GM10847 (cell line): ENCODE measurements around the gene CD300H.

Source experiments
- POLR2A ChIP-seq: IDR thresholded peaks from 2 replicates; pipeline ENCODE4 v1.6.1; 2011; ENCODE audit not compliant: insufficient read length; ENCODE audit errors: extremely low read depth

Gene CD300H

DNA sequence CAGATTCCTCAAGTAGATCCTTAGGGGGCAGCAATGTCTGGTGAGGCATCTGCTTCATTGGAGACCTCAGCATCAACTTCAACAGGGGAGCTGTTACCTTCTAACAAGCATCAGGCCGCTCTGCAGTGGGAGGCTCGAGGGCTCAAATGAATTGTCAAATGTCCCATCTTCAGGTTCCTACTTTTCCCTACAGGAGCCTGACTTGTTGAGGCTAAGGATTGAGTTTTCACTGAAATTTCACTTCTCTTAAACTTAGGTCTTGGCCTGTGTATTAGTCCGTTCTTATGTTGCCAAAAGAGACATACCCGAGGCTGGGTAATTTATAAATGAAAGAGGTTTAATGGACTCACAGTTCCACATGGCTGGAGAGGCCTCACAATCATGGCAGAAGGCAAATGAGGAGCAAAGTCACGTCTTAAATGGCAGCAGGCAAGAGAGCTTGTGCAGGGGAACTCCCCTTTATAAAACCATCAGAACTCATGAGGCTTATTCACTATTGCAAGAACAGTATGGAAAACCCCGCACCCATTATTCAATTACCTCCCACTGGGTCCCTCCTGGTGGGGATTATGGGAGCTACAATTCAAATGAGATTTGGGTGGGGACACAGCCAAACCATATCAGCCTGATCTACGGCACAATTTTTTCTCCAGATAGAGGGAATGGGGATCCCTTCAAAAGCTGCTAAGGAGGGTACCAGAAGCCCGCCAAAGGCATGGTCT, 29.9 kb upstream of the CD300H start:
- TF ChIP-seq POLR2A: no peak

DNA sequence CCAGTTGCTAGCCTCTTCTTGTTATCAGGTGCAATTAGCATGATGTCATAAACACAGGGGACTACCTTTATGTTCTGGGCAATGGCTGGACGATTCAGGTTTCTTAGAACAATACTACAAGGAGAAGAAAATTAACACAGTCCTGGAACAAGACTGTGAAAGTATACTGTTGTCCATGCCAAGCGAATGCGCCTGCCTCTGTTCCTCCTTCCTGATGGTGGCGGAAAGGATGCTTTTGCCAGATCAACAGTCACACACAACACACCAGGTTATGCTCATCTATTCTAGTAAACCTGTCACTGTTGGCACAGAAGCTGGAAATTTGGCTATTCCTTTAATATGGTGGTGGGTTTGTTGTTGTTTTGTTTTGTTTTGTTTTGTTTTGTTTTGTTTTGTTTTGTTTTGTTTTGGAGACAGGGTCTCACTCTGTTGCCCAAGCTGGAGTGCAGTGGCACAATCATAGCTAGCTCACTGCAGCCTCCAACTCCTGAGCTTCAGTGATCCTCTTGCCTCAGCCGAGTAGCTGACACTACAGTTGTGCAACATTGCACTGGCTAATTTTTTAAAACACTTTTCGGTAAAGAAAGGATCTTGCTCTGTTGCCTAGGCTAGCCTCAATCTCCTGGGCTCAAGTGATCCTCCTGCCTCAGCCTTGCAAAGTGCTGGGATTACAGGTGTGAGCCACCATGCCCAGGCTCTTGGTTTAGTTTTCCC, 27.9 kb upstream of the CD300H start:
- TF ChIP-seq POLR2A: no peak

DNA sequence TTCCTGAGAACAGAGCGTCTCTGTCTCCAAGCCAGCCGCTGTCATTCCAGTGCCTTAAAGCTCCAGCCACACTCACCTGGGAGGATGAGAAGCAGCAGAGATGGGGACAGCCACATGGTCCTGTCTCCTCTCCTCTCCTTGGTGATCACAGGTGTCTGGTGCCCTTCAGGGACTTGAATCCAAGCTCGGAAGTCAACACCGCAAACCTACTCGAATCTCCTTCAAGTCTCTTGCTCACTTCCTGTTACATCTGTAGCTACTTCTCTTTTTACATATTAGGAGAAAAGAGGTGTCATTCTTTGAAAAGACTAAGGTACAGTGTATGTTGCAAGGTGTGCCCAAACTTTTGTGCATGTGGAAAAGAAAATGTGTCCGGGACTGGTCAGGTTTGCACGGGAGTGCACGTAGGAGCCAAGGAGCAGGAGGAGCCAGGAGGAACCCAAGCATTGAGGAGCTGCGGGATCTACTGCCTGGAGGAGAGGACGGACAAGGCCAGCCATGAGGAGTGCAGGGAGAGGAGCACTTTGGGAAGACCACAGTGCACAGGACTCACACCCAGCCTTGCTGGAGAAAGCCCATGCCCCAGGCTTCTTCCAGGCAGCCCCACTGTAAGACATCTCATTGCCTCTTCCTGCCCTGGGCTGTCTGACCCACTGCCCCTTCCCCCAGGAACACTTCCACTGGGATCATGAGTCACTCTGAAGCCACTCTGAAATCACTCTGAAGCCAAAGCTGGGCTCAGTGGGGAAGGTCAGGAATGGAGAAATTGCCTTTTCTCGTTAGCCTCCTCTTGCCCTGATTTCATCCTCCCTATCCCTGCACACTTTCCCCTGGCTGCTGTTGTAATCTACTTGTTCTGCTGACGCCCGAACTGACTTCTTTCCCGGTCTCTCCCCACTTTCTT, 25.0 kb upstream of the CD300H start, which contains the start of gene CD300LD:
CD300LD (minus strand) TSS at position 197 of the 904 bp plus-strand sequence; CDS start at position 116, 81 bp downstream.
- no peak for TF ChIP-seq POLR2A

DNA sequence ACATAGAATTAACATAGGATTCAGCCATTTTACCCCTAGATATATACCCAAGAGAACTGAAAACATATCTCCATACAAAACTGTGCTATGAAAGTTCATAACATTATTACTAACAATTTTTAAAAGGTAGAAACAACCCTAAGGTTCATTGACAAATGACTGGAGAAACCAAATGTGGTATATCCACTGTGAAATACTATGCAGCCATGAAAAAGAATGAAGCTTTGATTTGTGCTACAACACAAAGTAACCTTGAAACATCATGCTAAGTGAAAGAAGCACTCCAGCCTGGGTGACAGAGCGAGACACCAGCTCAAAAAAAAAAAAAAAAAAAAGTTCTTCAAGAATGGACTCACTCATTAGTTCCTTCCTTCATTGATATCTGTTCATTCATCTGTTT, 24.2 kb upstream of the CD300H start:
- no peak for TF ChIP-seq POLR2A

DNA sequence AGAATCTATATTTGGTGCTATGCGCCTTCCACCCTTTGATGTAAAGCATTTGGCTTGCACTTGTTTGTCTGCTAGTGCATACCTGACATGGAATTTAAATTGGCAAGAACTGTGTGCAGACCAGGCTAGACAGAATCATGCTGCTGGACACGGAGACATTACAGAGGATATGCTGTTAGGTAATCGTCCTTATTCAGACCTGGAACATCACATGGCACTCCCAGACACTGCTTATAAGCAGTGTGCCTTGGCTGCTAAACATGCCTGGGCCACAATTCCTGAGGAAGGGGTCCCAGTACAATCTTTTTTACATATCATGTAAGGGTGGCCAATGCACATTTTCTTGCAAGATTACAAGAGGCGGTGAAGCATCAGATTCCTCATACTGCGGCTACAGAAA, 18.4 kb upstream of the CD300H start:
- no peak for TF ChIP-seq POLR2A

DNA sequence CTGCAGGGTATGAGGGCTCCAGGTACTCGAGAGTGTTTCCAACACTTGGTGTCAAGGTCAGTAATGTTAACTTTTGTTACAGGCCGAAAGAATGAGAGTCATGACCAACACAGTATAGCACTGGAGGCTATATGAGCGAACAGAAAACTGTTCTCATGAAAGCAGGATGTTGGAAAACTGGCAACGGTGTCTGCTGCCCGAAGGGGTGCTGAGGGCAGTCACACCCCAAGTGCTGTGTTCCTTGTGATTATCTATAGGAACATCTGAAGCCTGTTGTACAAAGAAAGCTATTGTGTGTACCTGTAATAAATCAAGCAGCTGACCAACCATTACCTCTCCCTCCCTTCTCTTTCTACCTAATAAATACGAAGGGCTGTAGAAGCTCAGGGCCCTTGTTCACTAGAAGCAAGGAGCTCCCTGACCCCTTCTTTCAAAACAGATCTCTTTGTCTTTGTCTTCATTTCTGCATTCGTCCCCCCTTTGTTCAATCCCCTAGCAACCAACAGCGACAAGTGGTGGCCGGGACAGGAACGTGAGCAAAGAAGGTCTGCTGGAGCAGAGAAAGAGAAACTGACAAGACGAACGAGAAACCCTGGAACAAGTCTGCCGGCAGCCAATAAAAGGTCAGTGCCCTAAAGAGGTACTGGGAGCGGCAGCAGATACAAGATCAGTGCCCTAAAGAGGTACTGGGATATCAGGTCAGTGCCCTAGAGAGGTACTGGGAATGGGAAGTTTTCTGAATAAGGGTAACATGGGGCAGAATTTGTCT, 17.2 kb upstream of the CD300H start:
- no peak for TF ChIP-seq POLR2A

DNA sequence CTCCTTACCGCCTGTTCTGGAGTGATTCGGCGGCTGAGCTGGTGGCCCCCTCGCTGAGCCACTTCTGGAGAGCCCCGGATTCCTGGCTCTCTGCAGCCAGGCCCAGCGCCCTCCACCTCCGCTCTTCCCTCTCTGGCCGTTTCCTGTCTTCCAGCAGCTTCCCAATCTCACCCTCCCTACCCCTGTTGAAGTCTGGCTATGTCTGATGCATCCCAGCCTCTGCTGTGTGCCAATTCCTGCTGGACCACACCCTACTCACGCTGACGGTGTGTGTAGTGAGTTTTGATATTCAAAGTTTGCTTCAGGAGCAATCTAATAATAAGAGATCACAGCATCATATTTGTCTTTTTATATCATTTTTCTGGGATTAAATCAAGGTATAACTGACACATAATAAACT, 15.3 kb upstream of the CD300H start:
- no peak for TF ChIP-seq POLR2A

DNA sequence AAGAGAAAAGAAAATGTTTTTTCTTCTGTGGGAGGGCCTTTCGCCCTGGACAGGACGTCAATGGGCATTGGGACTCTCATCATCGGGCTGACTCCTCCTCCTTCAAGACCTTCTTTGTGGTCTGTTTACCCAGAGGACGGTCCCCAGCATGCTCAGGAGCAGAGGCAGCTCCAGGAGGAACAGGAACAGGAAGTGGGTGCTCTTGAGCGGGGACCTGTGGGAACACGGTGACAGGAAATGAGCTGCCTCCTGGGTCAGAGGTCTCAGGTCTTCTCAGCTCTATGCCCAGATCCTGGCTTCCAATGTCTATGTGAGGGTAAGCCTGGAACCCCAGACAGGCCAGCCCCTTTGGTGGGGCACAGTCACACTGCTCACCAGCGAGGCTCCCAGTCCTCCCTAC, 12.6 kb upstream of the CD300H start:
- TF ChIP-seq POLR2A: no peak

DNA sequence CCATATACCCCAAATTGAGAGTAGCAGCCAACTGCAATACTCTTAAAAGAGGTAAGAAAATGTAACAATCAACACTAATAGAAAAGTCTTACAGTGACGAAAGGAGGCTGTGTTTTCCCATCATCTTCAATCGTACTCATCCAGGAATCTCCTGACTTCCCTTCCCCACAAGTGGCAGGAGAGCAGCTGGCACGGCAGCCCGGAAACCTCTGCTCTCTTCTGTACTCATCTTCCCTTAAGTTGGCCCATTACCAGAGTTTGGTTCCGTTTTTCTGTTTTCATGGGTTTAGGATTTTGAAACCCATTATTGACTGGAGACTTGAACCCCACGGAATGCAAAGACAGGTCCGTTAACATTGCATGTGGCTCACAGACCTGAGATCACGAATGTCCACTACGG, 11.7 kb upstream of the CD300H start:
- no peak for TF ChIP-seq POLR2A

DNA sequence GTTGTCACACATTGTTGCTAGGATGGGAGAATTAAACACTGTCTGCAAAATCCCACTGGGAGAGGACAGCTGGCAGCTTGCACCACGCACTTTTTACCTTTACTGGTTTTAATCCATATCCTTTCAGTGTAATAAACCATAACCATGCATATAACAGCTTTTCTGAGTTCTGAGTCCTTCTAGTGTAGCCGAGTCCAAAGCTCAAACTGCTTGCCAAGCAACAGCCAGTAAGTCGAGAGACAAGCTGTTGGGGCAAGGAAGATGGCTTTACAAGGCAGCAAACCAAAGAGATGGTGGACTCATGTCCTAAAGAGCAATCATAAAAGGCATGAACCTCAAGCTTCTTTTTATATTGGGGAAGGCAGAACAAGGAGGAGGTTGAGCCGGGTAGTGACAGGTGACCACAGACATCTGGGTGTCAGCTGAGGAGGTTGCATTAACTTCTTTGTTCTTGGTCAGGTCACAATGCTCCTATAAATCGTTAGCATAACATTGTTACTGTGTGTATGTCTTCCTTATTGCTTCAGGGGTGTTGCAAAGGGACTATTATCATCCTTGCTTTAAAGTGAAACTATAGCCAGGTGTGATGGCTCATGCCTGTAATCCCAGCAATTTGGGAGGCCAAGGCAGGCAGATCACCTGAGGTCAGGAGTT, 7.3 kb upstream of the CD300H start:
- no peak for TF ChIP-seq POLR2A

DNA sequence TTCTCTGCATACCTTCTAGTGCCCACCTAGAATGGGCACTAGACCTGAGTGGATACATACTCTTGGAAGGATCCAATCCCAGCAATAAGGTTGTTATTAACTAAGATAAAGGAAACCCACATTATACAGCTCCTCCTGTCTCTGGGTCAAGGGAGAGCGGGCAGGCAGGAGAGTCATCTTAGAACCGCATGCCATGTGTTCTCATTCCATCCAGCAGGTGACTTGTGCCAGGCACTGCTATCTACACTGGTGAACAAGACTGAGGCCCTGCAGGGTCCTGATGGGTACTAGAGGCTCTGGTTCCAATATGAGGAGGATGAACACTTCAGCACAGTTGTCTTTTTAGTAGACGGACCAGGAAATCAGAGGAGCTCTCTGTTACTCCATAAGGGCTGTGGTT, 5.9 kb upstream of the CD300H start:
- TF ChIP-seq POLR2A: no peak

DNA sequence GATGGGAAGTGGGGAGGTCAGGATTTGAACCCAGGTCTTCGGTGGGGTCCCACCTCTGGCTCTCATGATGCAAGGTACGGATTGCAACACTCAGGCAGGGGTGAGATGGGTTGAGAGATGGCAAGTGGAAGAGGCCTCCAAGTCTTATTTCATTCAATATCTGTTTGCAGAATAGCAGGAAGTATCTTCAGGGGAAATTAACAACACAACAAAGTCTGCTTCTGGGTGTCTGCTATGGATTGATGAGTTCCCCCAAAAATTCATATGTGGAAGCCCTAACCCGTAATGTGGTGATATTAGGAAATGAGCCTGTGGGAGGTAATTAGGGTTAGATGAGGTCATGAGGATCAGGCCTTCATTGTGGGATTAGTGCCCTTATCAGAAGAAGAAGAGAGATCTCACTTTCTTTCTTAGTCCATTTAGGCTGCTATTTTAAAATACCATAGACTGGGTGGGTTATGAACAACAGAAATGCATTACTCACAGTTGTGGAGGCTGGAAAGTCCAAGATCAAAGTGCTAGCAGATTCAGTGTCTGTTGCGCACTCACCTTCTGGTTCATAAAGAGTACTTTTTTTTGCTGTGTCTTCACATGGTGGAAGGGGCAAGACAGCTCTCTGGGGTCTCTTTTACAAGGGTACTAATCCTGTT, 4.4 kb upstream of the CD300H start:
- TF ChIP-seq POLR2A: no peak

DNA sequence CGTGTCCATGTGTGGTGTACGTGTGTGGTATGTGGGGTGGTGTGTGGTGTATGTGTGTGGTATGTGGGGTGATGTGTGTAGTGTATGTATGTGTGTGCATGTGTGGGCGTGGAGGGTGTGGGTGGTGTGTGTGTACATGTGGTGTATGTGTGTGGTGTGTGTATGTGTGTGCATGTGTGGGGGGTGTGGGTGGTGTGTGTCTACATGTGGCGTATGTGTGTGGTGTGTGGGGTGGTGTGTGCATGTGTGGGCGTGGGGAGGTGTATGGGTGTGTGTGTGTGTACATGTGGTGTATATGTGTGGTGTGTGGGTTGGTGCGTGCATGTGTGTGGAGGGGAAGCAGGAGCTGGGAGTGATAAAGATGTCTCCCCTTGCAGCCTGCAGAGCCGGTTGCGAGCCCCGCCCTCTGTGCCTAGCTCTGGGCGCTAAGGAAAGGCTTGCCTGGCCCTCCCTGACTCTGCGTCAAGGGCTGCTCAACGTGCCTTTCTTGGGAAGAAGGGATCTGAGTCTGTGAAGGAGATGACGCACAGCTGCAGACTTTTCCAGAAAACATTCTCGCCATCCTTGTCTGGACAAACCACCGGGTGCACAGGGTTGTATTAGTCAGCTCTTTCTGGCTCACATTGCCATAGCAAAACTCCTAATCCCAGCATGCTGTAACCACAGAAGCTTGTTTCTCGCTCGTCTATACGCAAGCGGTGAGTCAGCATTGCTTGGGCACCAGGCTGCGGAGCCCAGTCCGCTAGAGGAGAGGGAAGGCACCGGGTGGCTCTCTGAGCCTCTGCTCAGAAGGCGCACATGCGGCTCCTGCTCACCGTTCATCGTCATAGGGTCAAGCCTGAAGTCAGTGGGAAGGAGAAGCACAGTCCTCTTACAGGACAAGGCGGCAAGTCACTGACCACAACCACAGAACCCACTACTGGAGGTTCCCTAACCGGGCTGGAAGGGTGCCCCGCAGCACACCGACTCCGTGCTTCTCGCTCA, 2.0 kb upstream of the CD300H start:
- TF ChIP-seq POLR2A: no peak
